ENCODE results near the gene LRIT3.

The LRIT3 gene

DNA sequence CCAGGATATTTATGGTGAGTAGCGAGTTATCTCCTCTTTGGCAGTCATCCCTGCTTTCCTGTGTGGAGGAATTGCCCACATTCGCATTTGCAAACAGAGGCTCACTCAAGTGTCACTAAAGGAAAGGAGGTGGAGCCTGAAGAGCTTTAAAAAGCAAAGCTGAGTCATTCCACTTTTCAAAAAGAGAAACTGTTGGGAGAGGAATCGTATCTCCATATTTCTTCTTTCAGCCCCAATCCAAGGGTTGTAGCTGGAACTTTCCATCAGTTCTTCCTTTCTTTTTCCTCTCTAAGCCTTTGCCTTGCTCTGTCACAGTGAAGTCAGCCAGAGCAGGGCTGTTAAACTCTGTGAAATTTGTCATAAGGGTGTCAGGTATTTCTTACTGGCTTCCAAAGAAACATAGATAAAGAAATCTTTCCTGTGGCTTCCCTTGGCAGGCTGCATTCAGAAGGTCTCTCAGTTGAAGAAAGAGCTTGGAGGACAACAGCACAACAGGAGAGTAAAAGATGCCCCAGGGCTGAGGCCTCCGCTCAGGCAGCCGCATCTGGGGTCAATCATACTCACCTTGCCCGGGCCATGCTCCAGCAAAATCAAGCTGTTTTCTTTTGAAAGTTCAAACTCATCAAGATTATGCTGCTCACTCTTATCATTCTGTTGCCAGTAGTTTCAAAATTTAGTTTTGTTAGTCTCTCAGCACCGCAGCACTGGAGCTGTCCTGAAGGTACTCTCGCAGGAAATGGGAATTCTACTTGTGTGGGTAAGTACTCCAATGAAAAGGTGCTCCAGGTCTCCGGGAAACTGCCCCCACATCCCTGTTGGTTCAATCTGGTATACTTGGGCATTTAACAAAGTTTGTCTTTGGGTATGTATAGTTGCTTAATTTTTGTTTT is 65.0 kb downstream of the LRIT3 start, which contains the start of gene EGF:
EGF (plus strand) TSS at position 178 of the 890 bp plus-strand sequence; CDS start at position 631, 453 bp downstream.
- DNase-seq: no peak

- no peak for DNase-seq
Measured at GRCh38 chr4:109913596-109914241, 65.8 kb downstream of the LRIT3 start.

DNA sequence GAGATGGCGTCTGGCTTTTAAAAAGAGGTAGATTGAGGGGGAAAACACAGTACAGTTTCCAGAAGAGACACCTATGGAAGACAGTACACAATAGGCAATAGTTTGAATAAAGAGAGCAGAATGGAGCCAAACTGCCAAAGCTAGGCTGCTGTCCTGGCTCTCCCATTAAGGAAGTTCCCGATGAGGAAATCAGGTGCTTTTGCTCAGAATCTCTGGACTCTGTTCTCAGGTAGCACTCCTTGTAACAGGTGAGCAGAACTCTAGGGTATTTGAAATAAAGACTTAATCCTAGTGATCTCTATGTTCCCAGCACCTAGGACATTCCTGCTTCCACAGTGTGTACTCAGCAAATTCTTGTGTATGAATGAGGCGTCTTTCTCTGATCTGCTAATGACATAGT is 66.4 kb downstream of the LRIT3 start:
- no peak for DNase-seq

DNA sequence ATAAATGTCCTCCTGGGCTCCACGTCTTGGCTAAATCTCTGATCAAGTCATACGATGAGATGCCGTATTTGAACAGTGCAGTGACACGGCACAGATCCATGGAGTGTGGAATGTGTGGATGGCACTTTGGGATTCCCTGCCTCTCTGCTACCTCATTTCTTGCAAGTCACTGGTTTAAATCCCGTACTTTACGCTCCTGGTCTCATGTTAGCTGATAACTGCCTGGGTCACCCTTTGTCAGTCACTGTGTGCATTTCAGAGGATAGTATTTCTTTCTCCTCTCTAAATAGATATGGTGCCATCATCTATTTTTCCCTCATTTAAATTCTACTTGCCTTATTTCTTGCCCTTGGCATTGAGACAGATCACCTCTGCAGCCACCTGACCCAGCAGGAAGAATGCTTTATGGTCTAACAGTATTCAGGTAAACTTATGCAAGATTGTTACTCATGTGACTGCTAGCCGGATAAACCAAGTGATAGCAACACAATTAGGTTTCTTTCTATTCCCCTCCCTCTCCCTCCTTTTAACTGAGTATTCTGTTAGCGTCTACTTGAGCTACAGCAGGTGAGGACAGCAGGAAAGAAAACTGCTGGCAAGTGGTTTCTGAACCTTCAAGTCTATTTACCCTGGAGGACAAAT is 67.6 kb downstream of the LRIT3 start:
- DNase-seq: no peak

DNA sequence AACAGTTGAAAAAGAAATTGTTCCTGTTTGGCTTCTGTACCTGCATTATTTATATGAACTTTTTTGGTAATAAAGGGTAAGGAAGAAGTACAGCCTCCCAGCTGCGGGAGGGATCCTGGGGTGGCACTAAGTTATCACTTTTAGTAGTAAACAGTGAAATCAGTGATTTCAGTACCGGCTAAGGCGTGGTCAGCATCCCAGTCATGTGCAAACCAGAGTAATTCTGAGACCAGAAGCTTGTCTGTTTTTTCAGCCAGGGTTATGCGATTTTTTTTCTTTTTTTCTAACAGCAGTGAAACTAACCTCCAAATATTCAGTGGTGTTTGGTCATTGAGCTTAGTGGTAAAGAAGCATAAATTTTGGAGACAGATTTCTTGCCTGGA is 68.1 kb downstream of the LRIT3 start:
- no peak for DNase-seq

- no peak for DNase-seq
Measured at GRCh38 chr4:109921384-109921808, 73.5 kb downstream of the LRIT3 start.
